OCI-LY7 (cell line): Measurements from ENCODE around the gene UBTD1. TPM values are rescaled to one million over a fixed set of nuclear protein-coding genes. Genes with fewer than 3 reads are reported as not detected.

Source experiments
- BruUV-seq: library from RNA; stranded (reverse); fragments of 400-500 nt; replicated peaks from 2 replicates; lab custom pipeline; 2021; lab: Mats Ljungman, UMichigan
- CTCF ChIA-PET: fragments of 300-600 bp; sonication (Branson Sonifier 250); formaldehyde crosslinking; loops from one replicate; lab custom pipeline; 2022; ENCODE audit warnings: antibody characterized with exemption; ENCODE audit not compliant: unreplicated experiment; lab: Charles Lee
- POLR2A ChIA-PET: fragments of 300-600 bp; sonication (Branson Sonifier 250); formaldehyde crosslinking; loops from one replicate; lab custom pipeline; 2022; ENCODE audit warnings: antibody characterized with exemption; lab: Charles Lee
- DNase-seq: peaks from one replicate; pipeline ENCODE4 v3.0.0-alpha.2; 2015; ENCODE audit warnings: low spot score
- H2AFZ ChIP-seq: fragments of 200-600 bp; sonication (generic), shearing (Covaris generic); 2 replicates; pipeline ENCODE4 v1.6.1; 2014; ENCODE audit warnings: mild to moderate bottlenecking, antibody characterized with exemption, low read length, moderate library complexity
- H3K27ac ChIP-seq: fragments of 200-600 bp; sonication (generic); 2 replicates; pipeline ENCODE4 v1.5.1; 2014; ENCODE audit warnings: mixed run types, low read depth, mild to moderate bottlenecking, moderate library complexity, low read length, inconsistent platforms; ENCODE audit not compliant: poor library complexity, severe bottlenecking
- H3K36me3 ChIP-seq: fragments of 200-600 bp; sonication (generic); 2 replicates; pipeline ENCODE4 v1.6.1; 2014; ENCODE audit warnings: mild to moderate bottlenecking, antibody characterized with exemption, low read length, moderate library complexity, mixed read lengths; ENCODE audit not compliant: insufficient read depth
- H3K4me1 ChIP-seq: fragments of 200-600 bp; sonication (generic); 2 replicates; pipeline ENCODE4 v1.5.1; 2014; ENCODE audit warnings: mild to moderate bottlenecking, low read length; ENCODE audit not compliant: insufficient read depth, poor library complexity, severe bottlenecking
- H3K4me2 ChIP-seq: fragments of 200-600 bp; sonication (generic); 2 replicates; pipeline ENCODE4 v1.6.1; 2014; ENCODE audit warnings: mild to moderate bottlenecking, low read length
- H3K4me3 ChIP-seq: fragments of 200-600 bp; sonication (generic); 2 replicates; pipeline ENCODE4 v1.5.1; 2014; ENCODE audit warnings: mild to moderate bottlenecking, low read depth, low read length; ENCODE audit not compliant: poor library complexity, severe bottlenecking
- H3K79me2 ChIP-seq: fragments of 200-600 bp; sonication (generic); 2 replicates; pipeline ENCODE4 v1.6.1; 2016; ENCODE audit warnings: low read depth, mild to moderate bottlenecking, low read length, moderate library complexity, mixed read lengths; ENCODE audit not compliant: insufficient read depth
- H3K9me2 ChIP-seq: fragments of 200-600 bp; sonication (generic); 2 replicates; pipeline ENCODE4 v1.6.1; 2016; ENCODE audit warnings: mild to moderate bottlenecking, low read length, mixed read lengths; ENCODE audit not compliant: insufficient read depth
- H3K9me3 ChIP-seq: fragments of 200-600 bp; sonication (generic); 2 replicates; pipeline ENCODE4 v1.6.1; 2014; ENCODE audit warnings: mild to moderate bottlenecking, mixed run types, low read length, mixed read lengths
- H4K20me1 ChIP-seq: fragments of 200-600 bp; sonication (generic); 2 replicates; pipeline ENCODE4 v1.6.1; 2014; ENCODE audit warnings: mild to moderate bottlenecking, antibody characterized with exemption, low read length, moderate library complexity, mixed read lengths; ENCODE audit not compliant: insufficient read depth
- CTCF ChIP-seq: fragments of 200-600 bp; sonication (generic); conservative IDR thresholded peaks from 2 replicates; pipeline ENCODE4 v1.5.1; 2014; ENCODE audit warnings: mild to moderate bottlenecking, antibody characterized with exemption, low read length, moderate library complexity, mixed read lengths
- EZH2phosphoT487 ChIP-seq: fragments of 200-600 bp; sonication (generic); IDR thresholded peaks from 2 replicates; pipeline ENCODE4 v1.6.1; 2018; ENCODE audit warnings: low read depth, borderline replicate concordance, mild to moderate bottlenecking, mixed run types, antibody characterized with exemption, low read length, moderate library complexity, mixed read lengths
- intact Hi-C: fragments of 100-400 bp; cut with micrococcal nuclease; formaldehyde crosslinking; loops from one replicate; pipeline ENCODE4 v1.10.0; 2022; ENCODE audit not compliant: unreplicated experiment
- total RNA-seq, 2 experiments: library from RNA; depleted of rRNA in 1 of 2; stranded (reverse); fragments of >200 nt in 1 of 2; shearing (Covaris generic) in 1 of 2; gene quantifications; 2 replicates each; pipeline ENCODE4 v1.2.3, GENCODE V29; 2014 to 2022

The UBTD1 gene
- total RNA-seq, 2 experiments from 2014 or later: 1.4 to 2.2 TPM

- no peak overlapping the region for H3K27ac ChIP-seq
- no peak overlapping the region for H3K4me3 ChIP-seq
- no peaks in the 10 kb centered on the region for H4K20me1 ChIP-seq
- POLR2A ChIA-PET: interaction anchor here (0.6 kb wide), 1 partner anchor 790 kb away, joined by 4 read pairs; no protein-coding TSS in a partner anchor
- H3K4me2 ChIP-seq: no peak overlapping the region
- H3K79me2 ChIP-seq: no peaks in the 10 kb centered on the region
- H3K4me1 ChIP-seq: no peaks in the 10 kb centered on the region
- H3K36me3 ChIP-seq: no peaks in the 10 kb centered on the region
- H2AFZ ChIP-seq: no peak overlapping the region
- no TSS peak for BruUV-seq
- DNase-seq: no peak
- TF ChIP-seq EZH2phosphoT487: no peak
- no peak for TF ChIP-seq CTCF
- no peaks in the 10 kb centered on the region for H3K9me2 ChIP-seq
- intact Hi-C loops: no loop called here
- no peaks in the 10 kb centered on the region for H3K9me3 ChIP-seq
- CTCF ChIA-PET: no interaction called here
Measured at GRCh38 chr10:97578171-97578844, 79.6 kb downstream of the UBTD1 start.

- BruUV-seq: no TSS peak
- H3K9me2 ChIP-seq: no peaks in the 10 kb centered on the region
- no peak for DNase-seq
- intact Hi-C loops: no loop called here
- no peak overlapping the region for H3K4me3 ChIP-seq
- H3K9me3 ChIP-seq: no peaks in the 10 kb centered on the region
- no peak overlapping the region for H3K27ac ChIP-seq
- no peaks in the 10 kb centered on the region for H3K79me2 ChIP-seq
- no peaks in the 10 kb centered on the region for H3K36me3 ChIP-seq
- CTCF ChIA-PET: interaction anchor here (0.6 kb wide), 1 partner anchor 289 kb away, joined by 3 read pairs; no protein-coding TSS in a partner anchor
- H3K4me2 ChIP-seq: no peak overlapping the region
- TF ChIP-seq CTCF (no peak), EZH2phosphoT487 (no peak)
- no peak overlapping the region for H2AFZ ChIP-seq
- H3K4me1 ChIP-seq: no peaks in the 10 kb centered on the region
- H4K20me1 ChIP-seq: no peaks in the 10 kb centered on the region
- POLR2A ChIA-PET: no interaction called here
Measured at GRCh38 chr10:97580421-97581367, 82.0 kb downstream of the UBTD1 start.
